Rectal smooth muscle tissue (tissue), 1 donor: ENCODE results near the gene PABPC4L.

Experiments used
- H3K27ac ChIP-seq: one replicate; pipeline ENCODE4 v1.7.0; 2013; ENCODE audit warnings: low read depth, low read length, inconsistent platforms
- H3K27me3 ChIP-seq: one replicate; pipeline ENCODE4 v1.7.0; 2013; ENCODE audit warnings: low read length; ENCODE audit not compliant: control insufficient read depth, insufficient read depth
- H3K36me3 ChIP-seq: one replicate; pipeline ENCODE4 v1.7.0; 2013; ENCODE audit warnings: low read length; ENCODE audit not compliant: control insufficient read depth, insufficient read depth
- H3K4me1 ChIP-seq: one replicate; pipeline ENCODE4 v1.7.0; 2013; ENCODE audit warnings: low read length; ENCODE audit not compliant: control insufficient read depth, insufficient read depth
- H3K4me3 ChIP-seq: one replicate; pipeline ENCODE4 v1.7.0; 2013; ENCODE audit warnings: low read length
- H3K9ac ChIP-seq: one replicate; pipeline ENCODE4 v1.7.0; 2013; ENCODE audit warnings: low read length

The PABPC4L gene

GRCh38 chr4:134178706-134179105 lies 22.9 kb downstream of the PABPC4L start:
- H3K27me3 ChIP-seq = no peaks in the 10 kb centered on the region
- H3K9ac ChIP-seq = no peak overlapping the region
- no peaks in the 10 kb centered on the region for H3K4me1 ChIP-seq
- H3K27ac ChIP-seq = no peak overlapping the region
- H3K4me3 ChIP-seq = no peak overlapping the region
- no peaks in the 10 kb centered on the region for H3K36me3 ChIP-seq

GRCh38 chr4:134174271-134174670 lies 27.3 kb downstream of the PABPC4L start:
- H3K27me3 ChIP-seq = no peaks in the 10 kb centered on the region
- H3K4me1 ChIP-seq = no peaks in the 10 kb centered on the region
- H3K27ac ChIP-seq = no peak overlapping the region
- H3K36me3 ChIP-seq = no peaks in the 10 kb centered on the region
- no peak overlapping the region for H3K9ac ChIP-seq
- no peak overlapping the region for H3K4me3 ChIP-seq

GRCh38 chr4:134160211-134160610 lies 41.4 kb downstream of the PABPC4L start:
- no peak overlapping the region for H3K27ac ChIP-seq
- no peak overlapping the region for H3K4me3 ChIP-seq
- no peaks in the 10 kb centered on the region for H3K27me3 ChIP-seq
- no peaks in the 10 kb centered on the region for H3K4me1 ChIP-seq
- no peaks in the 10 kb centered on the region for H3K36me3 ChIP-seq
- H3K9ac ChIP-seq = no peak overlapping the region

- H3K4me3 ChIP-seq = no peak overlapping the region
- H3K4me1 ChIP-seq = no peaks in the 10 kb centered on the region
- H3K27me3 ChIP-seq = no peaks in the 10 kb centered on the region
- H3K27ac ChIP-seq = no peak overlapping the region
- no peak overlapping the region for H3K9ac ChIP-seq
- no peaks in the 10 kb centered on the region for H3K36me3 ChIP-seq
These were observed 47.5 kb downstream of the PABPC4L start for GRCh38 chr4:134154097-134154496.

DNA sequence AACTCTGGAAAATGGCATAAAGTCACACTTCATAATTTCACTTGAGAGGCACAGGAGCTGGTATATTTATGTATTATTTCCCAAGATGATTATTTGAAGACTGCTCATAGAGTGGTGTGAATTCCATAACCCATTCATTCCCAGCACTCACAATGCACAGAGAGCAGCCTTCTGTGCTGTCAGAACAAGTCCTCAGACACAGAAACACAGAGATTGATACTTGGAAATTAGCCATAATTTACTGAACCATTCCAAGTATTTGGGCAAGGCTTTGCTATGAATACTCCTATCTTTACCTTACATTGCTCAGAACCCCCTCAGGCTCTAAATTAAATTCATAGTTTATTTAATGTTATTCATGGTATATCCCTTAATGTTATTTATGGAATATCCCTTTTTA lies 53.6 kb downstream of the PABPC4L start:
- H3K4me1 ChIP-seq = no peaks in the 10 kb centered on the region
- H3K27me3 ChIP-seq = no peaks in the 10 kb centered on the region
- no peaks in the 10 kb centered on the region for H3K36me3 ChIP-seq
- H3K9ac ChIP-seq = no peak overlapping the region
- H3K4me3 ChIP-seq = no peak overlapping the region
- no peak overlapping the region for H3K27ac ChIP-seq
